Measurements from ENCODE around the gene GCHFR.

The GCHFR gene

DNA sequence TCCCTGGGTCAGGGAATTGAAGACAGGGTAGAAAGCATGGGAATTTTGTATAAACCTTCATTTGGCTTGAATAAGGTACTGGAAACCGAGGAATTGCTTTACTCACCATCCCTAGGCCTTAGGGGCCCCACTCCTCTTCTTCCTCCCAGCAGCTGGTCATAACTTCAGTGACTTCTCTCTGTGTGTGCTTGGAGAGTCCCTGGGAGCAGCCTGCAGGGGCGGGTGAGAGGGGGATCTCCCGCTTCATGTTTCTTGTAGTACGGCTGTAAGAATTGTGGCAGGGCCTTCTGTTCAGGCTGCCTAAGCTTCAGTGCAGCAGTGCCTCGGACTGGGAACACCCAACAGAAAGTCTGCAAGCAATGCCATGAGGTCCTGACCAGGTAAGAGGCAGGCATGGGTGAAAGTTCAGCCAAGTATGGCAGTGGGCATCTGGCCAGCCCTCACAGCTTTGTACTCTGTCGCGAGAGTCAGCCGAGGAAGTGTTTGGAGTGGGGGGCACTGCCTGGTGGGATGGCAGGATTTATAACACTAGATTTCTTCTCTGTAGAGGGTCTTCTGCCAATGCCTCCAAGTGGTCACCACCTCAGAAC lies 45.1 kb downstream of the GCHFR start:
- no peak for DNase-seq (ENCODE audit: low read depth in 2 of 2, low spot score in 1 of 2)

DNA sequence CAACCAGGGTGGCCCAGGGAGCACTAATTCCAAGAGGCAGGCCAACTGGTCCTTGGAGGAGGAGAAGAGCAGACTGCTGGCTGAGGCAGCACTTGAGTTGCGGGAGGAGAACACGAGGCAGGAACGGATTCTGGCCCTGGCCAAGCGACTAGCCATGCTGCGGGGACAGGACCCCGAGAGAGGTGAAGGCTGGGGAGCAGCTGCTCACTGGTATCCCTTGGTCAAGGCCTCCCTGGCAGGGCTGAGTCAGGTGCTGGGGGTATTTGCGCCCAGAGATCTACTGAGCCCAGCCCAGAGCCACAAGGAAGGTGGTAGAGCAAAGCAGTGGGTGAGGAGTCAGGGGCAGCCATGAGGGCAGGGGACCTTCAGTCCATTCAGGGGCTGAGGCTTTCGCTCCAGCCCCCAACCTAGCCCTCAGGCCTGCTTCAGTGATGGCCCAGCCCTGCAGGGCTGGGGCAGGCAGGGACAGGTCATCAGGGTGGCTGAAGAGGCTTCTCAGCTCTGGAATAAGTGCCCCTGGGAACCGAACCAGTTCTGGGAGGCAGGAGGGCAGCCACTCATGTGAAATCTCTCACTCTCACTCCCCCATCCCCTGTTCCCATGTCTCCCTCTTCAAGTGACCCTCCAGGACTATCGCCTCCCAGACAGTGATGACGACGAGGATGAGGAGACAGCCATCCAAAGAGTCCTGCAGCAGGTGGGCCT lies 49.0 kb downstream of the GCHFR start:
- no peak for DNase-seq (ENCODE audit: low read depth in 2 of 2, low spot score in 1 of 2)

- no peak for DNase-seq (ENCODE audit: low read depth in 2 of 2, low spot score in 1 of 2)
Observed at GRCh38 chr15:40815042-40815698, 51.3 kb downstream of the GCHFR start.

Data from stimulated activated CD8-positive, alpha-beta memory T cell treated with anti-CD3 and anti-CD28 coated beads, Interleukin-4, amount 100 ng/mL, for 4 hours (primary cell).